GM19372 (cell line): ENCODE results near the gene RTEL1.
A peak's percentile ranks its signal among the peaks of the same experiment; 100 is the strongest.
"Not testable (repeated sequence)": the region's sequence is repeated elsewhere in the genome, so short reads cannot be mapped to it uniquely, and the experiment has no call there.

Experiments used
- ATAC-seq: cut with Tn5 transposase; IDR thresholded peaks from one replicate; pipeline ENCODE4 v1.9.1; 2021; ENCODE audit warnings: mild to moderate bottlenecking, low read depth, moderate library complexity; ENCODE audit not compliant: unreplicated experiment

RTEL1 gene

GRCh38 chr20:63650486-63650885 is 7.6 kb upstream of the RTEL1 start:
- ATAC-seq: not testable (repeated sequence)

- ATAC-seq: no peak
These were observed 6.2 kb upstream of the RTEL1 start for GRCh38 chr20:63651942-63652191.

- ATAC-seq: no peak
These were observed 5.7 kb upstream of the RTEL1 start for GRCh38 chr20:63652192-63652980.

GRCh38 chr20:63653041-63653973 is 4.8 kb upstream of the RTEL1 start, which contains the start of gene STMN3:
Gene STMN3 (minus strand): TSS chr20:63653424. CDS start chr20:63653345, 79 bp downstream.
- ATAC-seq: no peak

GRCh38 chr20:63653974-63654668 is 4.0 kb upstream of the RTEL1 start:
- no peak for ATAC-seq

GRCh38 chr20:63655249-63655648 is 2.9 kb upstream of the RTEL1 start:
- ATAC-seq: no peak

- ATAC-seq: no peak
These were observed 1.7 kb upstream of the RTEL1 start for GRCh38 chr20:63656451-63656850.

- no peak for ATAC-seq
These were observed 714 bp upstream of the RTEL1 start for GRCh38 chr20:63657260-63657936.

- peak; percentile 26 for ATAC-seq
These were observed 656 bp downstream of the RTEL1 start for GRCh38 chr20:63658749-63659187.

GRCh38 chr20:63659370-63659769 is 1.3 kb downstream of the RTEL1 start:
- no peak for ATAC-seq

- not testable (repeated sequence) for ATAC-seq
These were observed 2.1 kb downstream of the RTEL1 start for GRCh38 chr20:63660174-63660573.

- ATAC-seq: no peak
These were observed 2.5 kb downstream of the RTEL1 start for GRCh38 chr20:63660622-63661021.

GRCh38 chr20:63661108-63661507 is 3.0 kb downstream of the RTEL1 start:
- ATAC-seq: no peak

GRCh38 chr20:63661959-63662812 is 4.1 kb downstream of the RTEL1 start:
- no peak for ATAC-seq

- no peak for ATAC-seq
These were observed 4.7 kb downstream of the RTEL1 start for GRCh38 chr20:63662813-63663189.

GRCh38 chr20:63663332-63664066 is 5.4 kb downstream of the RTEL1 start:
- ATAC-seq: no peak

- no peak for ATAC-seq
These were observed 6.2 kb downstream of the RTEL1 start for GRCh38 chr20:63664143-63664851.

GRCh38 chr20:63664861-63665594 is 6.9 kb downstream of the RTEL1 start:
- no peak for ATAC-seq
